Tibial nerve (tissue), 4 donors: ENCODE measurements around the gene KCNMA1. TPM values are rescaled to one million over a fixed set of nuclear protein-coding genes. Genes with fewer than 3 reads are reported as not detected.

Experiments
- DNase-seq, 2 donors: peaks; one replicate each; pipeline ENCODE4 v3.0.0-alpha.2; 2019; ENCODE audit warnings: low spot score in 2 of 2
- H3K27ac ChIP-seq, 4 donors: fragments of 200-600 bp; sonication (generic) in 3 of 4; one replicate each; pipeline ENCODE4 v1.5.1; 2017 to 2019; ENCODE audit warnings: mild to moderate bottlenecking in 1 of 4
- H3K27me3 ChIP-seq, 2 donors: fragments of 200-600 bp; sonication (generic) in 1 of 2; one replicate each; pipeline versions ENCODE4 v1.5.1 to v1.6.0; 2017 to 2019
- H3K36me3 ChIP-seq, 3 donors: fragments of 200-600 bp; sonication (generic); one replicate each; pipeline ENCODE4 v1.5.1; 2018 to 2019
- H3K4me1 ChIP-seq, 4 donors: fragments of 200-600 bp; sonication (generic) in 3 of 4; one replicate each; pipeline ENCODE4 v1.5.1; 2017 to 2019
- H3K4me3 ChIP-seq, 4 donors: fragments of 200-600 bp; sonication (generic) in 3 of 4; one replicate each; pipeline ENCODE4 v1.5.1; 2017 to 2019; ENCODE audit warnings: mild to moderate bottlenecking in 1 of 4, moderate library complexity in 1 of 4
- H3K9me3 ChIP-seq, 4 donors: fragments of 200-600 bp; sonication (generic) in 3 of 4; one replicate each; pipeline ENCODE4 v1.5.1; 2017 to 2019
- EP300 ChIP-seq, 2 donors: sonication (generic); formaldehyde crosslinking; IDR thresholded peaks; one replicate each; pipeline ENCODE4 v1.6.1; 2017; ENCODE audit warnings: antibody characterized with exemption in 2 of 2, mild to moderate bottlenecking in 1 of 2
- POLR2A ChIP-seq, 2 donors: fragments of 450-650 bp; IDR thresholded peaks; one replicate each; pipeline ENCODE4 v1.6.1; 2017; ENCODE audit warnings: antibody characterized with exemption in 2 of 2, mild to moderate bottlenecking in 2 of 2, moderate library complexity in 2 of 2
- WGBS, 2 donors: methylation state at CpG; one replicate each; pipeline ENCODE4 v1.1.5; 2018; 5-methylcytosine and 5-hydroxymethylcytosine counted together
- total RNA-seq, 4 donors: library from RNA; depleted of rRNA; stranded (reverse); fragments of >200 nt; gene quantifications; one replicate each; pipeline ENCODE4 v1.1.0, GENCODE V29; 2016
- TF ChIP-seq, protein P1 (sequence below), 5 experiments: fragments of 200-600 bp in 3 of 5; fragments of 450-650 bp in 2 of 5; sonication (generic) in 3 of 5; IDR thresholded peaks; one replicate each; pipeline ENCODE4 v1.5.1; 2016 to 2019; ENCODE audit warnings: antibody characterized with exemption in 5 of 5, mild to moderate bottlenecking in 3 of 5, moderate library complexity in 2 of 5

Gene KCNMA1
- total RNA-seq, 4 donors from 2014 or later: 10.2 to 19.9 (median 13.7) TPM

- no peak overlapping the region for H3K27ac ChIP-seq
- no peak for DNase-seq
- no peak overlapping the region for H3K4me3 ChIP-seq
- H3K9me3 ChIP-seq: peaks cover 0 to 22% (median 4%) of the 10 kb centered on the region in 4 donors
- H3K27me3 ChIP-seq: no peaks in the 10 kb centered on the region
- TF ChIP-seq, protein P1, sequence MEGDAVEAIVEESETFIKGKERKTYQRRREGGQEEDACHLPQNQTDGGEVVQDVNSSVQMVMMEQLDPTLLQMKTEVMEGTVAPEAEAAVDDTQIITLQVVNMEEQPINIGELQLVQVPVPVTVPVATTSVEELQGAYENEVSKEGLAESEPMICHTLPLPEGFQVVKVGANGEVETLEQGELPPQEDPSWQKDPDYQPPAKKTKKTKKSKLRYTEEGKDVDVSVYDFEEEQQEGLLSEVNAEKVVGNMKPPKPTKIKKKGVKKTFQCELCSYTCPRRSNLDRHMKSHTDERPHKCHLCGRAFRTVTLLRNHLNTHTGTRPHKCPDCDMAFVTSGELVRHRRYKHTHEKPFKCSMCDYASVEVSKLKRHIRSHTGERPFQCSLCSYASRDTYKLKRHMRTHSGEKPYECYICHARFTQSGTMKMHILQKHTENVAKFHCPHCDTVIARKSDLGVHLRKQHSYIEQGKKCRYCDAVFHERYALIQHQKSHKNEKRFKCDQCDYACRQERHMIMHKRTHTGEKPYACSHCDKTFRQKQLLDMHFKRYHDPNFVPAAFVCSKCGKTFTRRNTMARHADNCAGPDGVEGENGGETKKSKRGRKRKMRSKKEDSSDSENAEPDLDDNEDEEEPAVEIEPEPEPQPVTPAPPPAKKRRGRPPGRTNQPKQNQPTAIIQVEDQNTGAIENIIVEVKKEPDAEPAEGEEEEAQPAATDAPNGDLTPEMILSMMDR (IDR thresholded peaks at IDR 0.05): no peak
- TF ChIP-seq POLR2A (IDR thresholded peaks at IDR 0.05) (no peak), EP300 (IDR thresholded peaks at IDR 0.05) (no peak)
- WGBS, 2 donors: 73 to 79% methylated on average over 7 of the region's 7 CpGs
- no peaks in the 10 kb centered on the region for H3K4me1 ChIP-seq
- no peaks in the 10 kb centered on the region for H3K36me3 ChIP-seq
These were observed 265.5 kb downstream of the KCNMA1 start for GRCh38 chr10:77371848-77372799.

- H3K36me3 ChIP-seq: no peaks in the 10 kb centered on the region
- no peaks in the 10 kb centered on the region for H3K27me3 ChIP-seq
- H3K9me3 ChIP-seq: peaks cover 0 to 22% (median 4%) of the 10 kb centered on the region in 4 donors
- 76 to 100% methylated on average over 1 of the region's 1 CpG for WGBS, 2 donors
- no peak overlapping the region for H3K27ac ChIP-seq
- TF ChIP-seq, protein P1 (IDR thresholded peaks at IDR 0.05): no peak
- no peak for TF ChIP-seq POLR2A (IDR thresholded peaks at IDR 0.05)
- TF ChIP-seq EP300 (IDR thresholded peaks at IDR 0.05): no peak
- no peak for DNase-seq
- no peak overlapping the region for H3K4me3 ChIP-seq
- no peaks in the 10 kb centered on the region for H3K4me1 ChIP-seq
These were observed 266.2 kb downstream of the KCNMA1 start for GRCh38 chr10:77371421-77371820.

GRCh38 chr10:77368006-77368405, 269.6 kb downstream of the KCNMA1 start:
- Histone ChIP-seq H3K27me3 (no peaks in the 10 kb centered on the region), H3K4me1 (no peaks in the 10 kb centered on the region), H3K36me3 (no peaks in the 10 kb centered on the region), H3K27ac (no peak overlapping the region), H3K9me3 (peaks cover 0 to 22% (median 4%) of the 10 kb centered on the region in 4 donors), H3K4me3 (no peak overlapping the region)
- no peak for DNase-seq
- TF ChIP-seq POLR2A (IDR thresholded peaks at IDR 0.05): no peak
- TF ChIP-seq, protein P1 (IDR thresholded peaks at IDR 0.05): no peak
- no peak for TF ChIP-seq EP300 (IDR thresholded peaks at IDR 0.05)

- Histone ChIP-seq H3K27me3 (no peaks in the 10 kb centered on the region), H3K4me1 (no peaks in the 10 kb centered on the region), H3K36me3 (no peaks in the 10 kb centered on the region), H3K9me3 (peaks cover 0 to 5% (median 2%) of the 10 kb centered on the region in 4 donors), H3K27ac (no peak overlapping the region), H3K4me3 (no peak overlapping the region)
- no peak for DNase-seq
- TF ChIP-seq, protein P1 (IDR thresholded peaks at IDR 0.05): no peak
- TF ChIP-seq POLR2A (IDR thresholded peaks at IDR 0.05): no peak
- TF ChIP-seq EP300 (IDR thresholded peaks at IDR 0.05): no peak
These were observed 274.4 kb downstream of the KCNMA1 start for GRCh38 chr10:77363210-77363609.

- no peak overlapping the region for H3K4me3 ChIP-seq
- TF ChIP-seq EP300 (IDR thresholded peaks at IDR 0.05) (no peak), POLR2A (IDR thresholded peaks at IDR 0.05) (no peak)
- TF ChIP-seq, protein P1 (IDR thresholded peaks at IDR 0.05): no peak
- no peaks in the 10 kb centered on the region for H3K36me3 ChIP-seq
- 80 to 82% methylated on average over 6 of the region's 6 CpGs for WGBS, 2 donors
- DNase-seq: no peak
- H3K27me3 ChIP-seq: no peaks in the 10 kb centered on the region
- H3K27ac ChIP-seq: no peak overlapping the region
- H3K9me3 ChIP-seq: no peaks in the 10 kb centered on the region
- H3K4me1 ChIP-seq: no peaks in the 10 kb centered on the region
These were observed 275.8 kb downstream of the KCNMA1 start for GRCh38 chr10:77361831-77362230.
